ENCODE results near the gene CAMK1D. TPM values are rescaled to one million over a fixed set of nuclear protein-coding genes. Genes with fewer than 3 reads are reported as not detected.

Gene CAMK1D
- polyA plus RNA-seq, 1 experiment = 1.1 TPM

DNA sequence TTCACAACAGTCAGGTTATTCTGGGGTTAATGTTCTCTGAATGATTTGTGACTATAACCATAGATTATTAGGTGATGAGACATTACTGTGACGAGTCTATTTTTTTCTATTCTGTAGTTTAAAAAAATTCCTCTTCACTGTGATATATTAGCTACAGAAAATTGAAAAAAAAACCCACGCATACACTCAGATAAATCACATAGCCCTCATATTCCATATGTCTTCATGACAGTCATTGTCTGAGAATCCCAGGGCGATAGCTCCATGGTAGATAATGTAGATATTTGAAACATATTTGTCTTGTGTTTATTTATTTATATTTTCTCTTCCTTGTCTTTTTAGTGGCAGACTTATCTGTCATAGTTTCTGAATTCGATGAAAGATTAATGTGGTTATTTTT is 110.0 kb downstream of the CAMK1D start:
- H3K4me3 ChIP-seq (ENCODE audit: low read depth, low read length) = no peak overlapping the region
- TF ChIP-seq, protein P1, sequence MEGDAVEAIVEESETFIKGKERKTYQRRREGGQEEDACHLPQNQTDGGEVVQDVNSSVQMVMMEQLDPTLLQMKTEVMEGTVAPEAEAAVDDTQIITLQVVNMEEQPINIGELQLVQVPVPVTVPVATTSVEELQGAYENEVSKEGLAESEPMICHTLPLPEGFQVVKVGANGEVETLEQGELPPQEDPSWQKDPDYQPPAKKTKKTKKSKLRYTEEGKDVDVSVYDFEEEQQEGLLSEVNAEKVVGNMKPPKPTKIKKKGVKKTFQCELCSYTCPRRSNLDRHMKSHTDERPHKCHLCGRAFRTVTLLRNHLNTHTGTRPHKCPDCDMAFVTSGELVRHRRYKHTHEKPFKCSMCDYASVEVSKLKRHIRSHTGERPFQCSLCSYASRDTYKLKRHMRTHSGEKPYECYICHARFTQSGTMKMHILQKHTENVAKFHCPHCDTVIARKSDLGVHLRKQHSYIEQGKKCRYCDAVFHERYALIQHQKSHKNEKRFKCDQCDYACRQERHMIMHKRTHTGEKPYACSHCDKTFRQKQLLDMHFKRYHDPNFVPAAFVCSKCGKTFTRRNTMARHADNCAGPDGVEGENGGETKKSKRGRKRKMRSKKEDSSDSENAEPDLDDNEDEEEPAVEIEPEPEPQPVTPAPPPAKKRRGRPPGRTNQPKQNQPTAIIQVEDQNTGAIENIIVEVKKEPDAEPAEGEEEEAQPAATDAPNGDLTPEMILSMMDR (IDR thresholded peaks at IDR 0.05; ENCODE audit: insufficient read depth, low read depth, low read length) = no peak
- ChIA-PET CTCF (no interaction called here), POLR2A (no interaction called here)
- DNase-seq (ENCODE audit: low read depth) = no peak
- H3K36me3 ChIP-seq (ENCODE audit: control insufficient read depth, insufficient read depth, low read length) = no peaks in the 10 kb centered on the region
- no peaks in the 10 kb centered on the region for H3K27me3 ChIP-seq (ENCODE audit: control insufficient read depth, insufficient read depth, low read length)

DNA sequence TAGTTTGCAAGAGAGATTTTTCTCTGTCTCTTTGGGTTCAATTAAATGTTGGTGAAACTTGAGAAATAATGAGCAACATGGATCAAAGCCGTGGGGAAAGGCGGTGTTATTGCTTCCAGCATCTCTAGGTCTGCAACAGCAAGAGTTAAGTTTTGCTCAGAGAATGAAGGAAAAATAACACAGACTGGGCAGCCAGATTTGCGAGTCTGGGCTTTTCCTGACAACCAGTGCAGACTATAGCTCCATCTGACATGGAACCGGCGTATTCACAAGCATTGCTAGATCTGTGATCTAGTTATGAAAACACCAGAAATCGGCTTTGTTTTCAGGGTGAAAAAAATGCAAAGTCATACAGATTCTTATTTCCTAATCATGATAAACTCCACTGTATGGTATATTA is 110.4 kb downstream of the CAMK1D start:
- ChIA-PET POLR2A (no interaction called here), CTCF (interaction anchor here (1.3 kb wide), 1 partner anchor 12 kb away, joined by 3 read pairs; no protein-coding TSS in a partner anchor)
- Histone ChIP-seq H3K27me3 (ENCODE audit: control insufficient read depth, insufficient read depth, low read length) (no peaks in the 10 kb centered on the region), H3K36me3 (ENCODE audit: control insufficient read depth, insufficient read depth, low read length) (no peaks in the 10 kb centered on the region), H3K4me3 (ENCODE audit: low read depth, low read length) (no peak overlapping the region)
- no peak for DNase-seq (ENCODE audit: low read depth)
- TF ChIP-seq, protein P1 (IDR thresholded peaks at IDR 0.05; ENCODE audit: insufficient read depth, low read depth, low read length) = no peak

DNA sequence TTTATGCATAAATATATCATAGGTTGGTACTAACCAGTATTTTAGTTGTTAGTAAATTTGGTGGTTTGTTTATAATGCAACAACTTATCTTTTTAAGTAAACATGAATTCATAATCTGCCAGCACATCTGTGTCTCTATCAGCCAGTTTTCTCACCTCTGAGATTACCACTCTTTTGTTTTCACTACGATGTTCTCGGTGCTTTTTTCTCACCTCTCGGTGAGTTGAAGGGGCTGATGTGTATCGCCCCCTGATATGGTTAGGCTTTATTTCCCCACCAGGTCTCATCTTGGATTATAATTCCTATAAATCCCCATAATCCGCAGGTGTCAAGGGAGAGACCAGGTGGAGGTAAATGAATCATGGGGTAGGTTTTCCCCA is 114.1 kb downstream of the CAMK1D start:
- Histone ChIP-seq H3K27me3 (ENCODE audit: control insufficient read depth, insufficient read depth, low read length) (no peaks in the 10 kb centered on the region), H3K4me3 (ENCODE audit: low read depth, low read length) (no peak overlapping the region), H3K36me3 (ENCODE audit: control insufficient read depth, insufficient read depth, low read length) (no peaks in the 10 kb centered on the region)
- ChIA-PET CTCF (no interaction called here), POLR2A (no interaction called here)
- DNase-seq (ENCODE audit: low read depth) = no peak
- TF ChIP-seq, protein P1 (IDR thresholded peaks at IDR 0.05; ENCODE audit: insufficient read depth, low read depth, low read length) = no peak

DNA sequence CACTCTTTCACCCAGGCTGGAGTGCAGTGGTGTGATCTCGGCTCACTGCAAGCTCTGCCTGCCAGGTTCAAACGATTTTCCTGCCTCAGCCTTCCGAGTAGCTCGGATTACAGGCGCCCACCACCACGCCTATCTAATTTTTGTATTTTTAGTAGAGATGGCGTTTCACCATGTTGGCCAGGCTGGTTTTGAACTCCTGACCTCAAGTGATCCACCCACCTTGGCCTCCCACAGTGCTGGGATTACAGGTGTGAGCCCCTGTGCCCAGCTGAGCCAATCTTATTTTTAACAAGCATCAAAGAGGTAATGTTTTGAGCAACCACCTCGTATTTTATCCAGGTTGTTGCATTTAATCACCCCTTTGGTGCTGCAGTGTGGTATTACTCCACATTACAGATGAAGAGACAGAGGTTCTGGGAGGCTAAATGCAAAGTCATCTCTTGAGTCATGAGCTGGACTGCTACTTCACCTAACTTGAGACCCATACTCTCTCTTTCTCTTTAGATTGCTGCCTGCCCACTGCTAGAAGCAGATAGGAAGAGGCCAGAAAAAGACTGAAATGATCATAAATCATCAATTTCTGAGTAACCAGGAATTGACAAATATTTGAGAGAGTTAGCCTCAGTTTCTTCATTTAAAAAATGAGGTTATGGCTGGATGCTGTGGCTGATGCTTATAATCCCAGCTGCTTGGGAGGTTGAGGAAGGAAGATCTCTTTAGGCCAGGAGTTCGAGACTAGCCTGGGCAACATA is 116.2 kb downstream of the CAMK1D start:
- no peak for DNase-seq (ENCODE audit: low read depth)
- POLR2A ChIA-PET = no interaction called here

DNA sequence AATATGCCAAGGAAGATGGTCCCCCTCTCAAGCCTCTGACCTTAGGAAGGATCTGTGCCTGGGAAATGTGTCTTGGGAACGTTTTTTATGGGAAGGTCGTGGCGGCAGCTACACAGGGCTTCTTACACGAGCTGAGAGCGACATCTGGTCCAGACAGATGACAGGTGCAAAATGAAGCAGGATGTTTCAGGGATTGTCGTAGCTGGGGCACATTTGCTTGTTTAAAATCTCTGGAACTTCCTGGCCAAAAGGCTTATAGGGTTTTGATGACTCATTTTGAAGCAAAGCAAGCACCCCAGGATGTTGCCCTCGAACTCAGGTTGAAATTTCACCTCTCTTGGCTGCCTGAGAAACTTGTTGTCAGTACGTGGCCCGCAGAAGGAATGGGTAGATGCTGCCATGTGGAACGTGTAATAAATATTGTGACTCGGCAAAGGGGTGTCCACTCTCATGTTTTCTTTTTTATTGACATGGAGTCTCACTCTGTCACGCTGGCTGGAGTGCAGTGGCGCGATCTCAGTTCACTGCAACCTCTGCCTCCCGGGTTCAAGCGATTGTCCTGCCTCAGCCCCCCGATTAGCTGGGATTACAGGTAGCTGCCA is 117.5 kb downstream of the CAMK1D start:
- Histone ChIP-seq H3K4me3 (ENCODE audit: low read depth, low read length) (no peak overlapping the region), H3K36me3 (ENCODE audit: control insufficient read depth, insufficient read depth, low read length) (no peaks in the 10 kb centered on the region), H3K27me3 (ENCODE audit: control insufficient read depth, insufficient read depth, low read length) (no peaks in the 10 kb centered on the region)
- no peak for DNase-seq (ENCODE audit: low read depth)
- ChIA-PET POLR2A (no interaction called here), CTCF (interaction anchor here (1.2 kb wide), 1 partner anchor 16 kb away, joined by 4 read pairs; no protein-coding TSS in a partner anchor)
- TF ChIP-seq, protein P1 (IDR thresholded peaks at IDR 0.05; ENCODE audit: insufficient read depth, low read depth, low read length) = no peak

More for the DNA sequence above, 116.2 kb downstream of the CAMK1D start:
- H3K4me3 ChIP-seq (ENCODE audit: low read depth, low read length) = no peak overlapping the region
- H3K27me3 ChIP-seq (ENCODE audit: control insufficient read depth, insufficient read depth, low read length) = no peaks in the 10 kb centered on the region
- CTCF ChIA-PET = interaction anchor here (0.8 to 1.2 kb wide), 2 partner anchors 15 to 191 kb away, joined by 4 read pairs; no protein-coding TSS in a partner anchor
- H3K36me3 ChIP-seq (ENCODE audit: control insufficient read depth, insufficient read depth, low read length) = no peaks in the 10 kb centered on the region
- TF ChIP-seq, protein P1 (IDR thresholded peaks at IDR 0.05; ENCODE audit: insufficient read depth, low read depth, low read length) = no peak
